NT2/D1 (cell line): ENCODE data around the gene DUSP5.

Experiments used
- SUZ12 ChIP-seq: IDR thresholded peaks from 2 replicates; pipeline ENCODE4 v1.6.1; 2011; ENCODE audit not compliant: insufficient read length, insufficient read depth; ENCODE audit errors: extremely low read depth
- ZNF274 ChIP-seq: IDR thresholded peaks from 2 replicates; pipeline ENCODE4 v1.6.1; 2011; ENCODE audit warnings: mild to moderate bottlenecking, low read depth, low read length

DNA sequence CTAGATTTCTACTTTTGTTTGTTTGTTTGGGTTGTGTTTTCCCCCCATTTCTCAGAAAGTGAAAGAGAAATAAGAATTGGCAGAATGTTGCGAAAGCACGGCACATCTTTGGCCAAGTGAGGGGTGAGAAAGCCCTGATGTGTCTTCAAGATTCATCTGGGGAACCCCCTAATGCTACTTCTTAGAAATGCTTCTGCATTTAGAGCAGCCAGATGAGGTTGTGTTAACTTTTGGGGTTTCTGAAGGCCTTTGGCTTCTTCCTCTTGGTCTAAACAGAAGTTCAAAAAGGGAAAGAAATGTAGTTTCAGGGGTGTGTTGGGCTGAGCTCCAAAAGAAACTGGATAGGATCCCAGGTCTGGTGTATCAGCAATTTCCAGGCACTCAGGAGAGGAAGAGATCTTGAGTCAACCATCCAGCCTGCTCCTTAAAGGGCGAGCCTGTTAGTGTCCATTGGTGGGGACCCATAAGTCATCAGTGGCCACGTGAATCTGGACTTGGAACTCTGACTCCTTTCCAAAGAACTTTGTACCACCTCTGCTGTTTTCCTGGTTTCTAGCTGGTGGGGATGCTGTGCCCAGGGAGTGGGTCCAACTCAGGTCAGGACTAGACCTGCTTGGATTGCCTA, 6.5 kb downstream of the DUSP5 start:
- TF ChIP-seq SUZ12: no peak
- no peak for TF ChIP-seq ZNF274
